Panc1 (cell line): ENCODE measurements around the gene PDE4B. TPM values are rescaled to one million over a fixed set of nuclear protein-coding genes. Genes with fewer than 3 reads are reported as not detected.

Source experiments
- ATAC-seq: fragments of 200-7000 bp; cut with Tn5 transposase; 2 replicates; pipeline ENCODE4 v1.9.1; 2020; ENCODE audit warnings: mild to moderate bottlenecking, moderate library complexity
- BruUV-seq: library from RNA; stranded (reverse); fragments of 400-500 nt; replicated peaks from 2 replicates; lab custom pipeline; 2021; lab: Mats Ljungman, UMichigan
- CTCF ChIA-PET: fragments of 300-600 bp; sonication (Branson Sonifier 250); formaldehyde crosslinking; loops from one replicate; lab custom pipeline; 2022; ENCODE audit warnings: antibody characterized with exemption; lab: Charles Lee
- POLR2A ChIA-PET: fragments of 300-600 bp; sonication (Branson Sonifier 250); formaldehyde crosslinking; loops from one replicate; lab custom pipeline; 2022; ENCODE audit warnings: antibody characterized with exemption; lab: Charles Lee
- DNase-seq: peaks from one replicate; pipeline ENCODE4 v3.0.0-alpha.2; 2010; ENCODE audit warnings: low read depth, low spot score
- H3K27ac ChIP-seq: 2 replicates; pipeline ENCODE4 v1.5.1; 2011; ENCODE audit warnings: mild to moderate bottlenecking, low read length, inconsistent platforms
- H3K27me3 ChIP-seq: fragments of 200-500 bp; sonication (Bioruptor generic); 2 replicates; pipeline ENCODE4 v1.6.0; 2014; ENCODE audit warnings: low read length, inconsistent platforms; ENCODE audit not compliant: control insufficient read depth, insufficient read depth
- H3K36me3 ChIP-seq: fragments of 200-500 bp; sonication (Bioruptor generic); 2 replicates; pipeline ENCODE4 v1.5.1; 2014; ENCODE audit warnings: inconsistent platforms, mild to moderate bottlenecking, low read length, moderate library complexity; ENCODE audit not compliant: control insufficient read depth, insufficient read depth
- H3K4me1 ChIP-seq: 2 replicates; pipeline ENCODE4 v1.5.1; 2011; ENCODE audit warnings: inconsistent platforms, mild to moderate bottlenecking, low read length, moderate library complexity; ENCODE audit not compliant: control insufficient read depth, insufficient read depth
- H3K4me3 ChIP-seq, 2 experiments: 2 replicates each; pipeline ENCODE4 v1.5.1; 2011 to 2012; ENCODE audit warnings: low read depth in 2 of 2, low read length in 2 of 2, mild to moderate bottlenecking in 2 of 2, inconsistent platforms in 1 of 2, moderate library complexity in 1 of 2
- H3K9me3 ChIP-seq: fragments of 200-500 bp; sonication (Bioruptor generic); 2 replicates; pipeline ENCODE4 v1.5.1; 2014; ENCODE audit warnings: low read depth, mild to moderate bottlenecking, inconsistent platforms, low read length, moderate library complexity; ENCODE audit not compliant: control insufficient read depth, insufficient read depth
- POLR2AphosphoS5 ChIP-seq: IDR thresholded peaks from 2 replicates; pipeline ENCODE4 v1.6.1; 2012; ENCODE audit warnings: mild to moderate bottlenecking, low read depth, low read length, moderate library complexity
- SIN3A ChIP-seq: IDR thresholded peaks from 2 replicates; pipeline ENCODE4 v1.6.1; 2012; ENCODE audit warnings: low read depth, mild to moderate bottlenecking, low read length, moderate library complexity, borderline replicate concordance; ENCODE audit not compliant: insufficient read depth
- TCF7L2 ChIP-seq: IDR thresholded peaks from 2 replicates; pipeline ENCODE4 v1.6.1; 2011; ENCODE audit warnings: mild to moderate bottlenecking, low read depth, low read length, inconsistent platforms
- in situ Hi-C: cut with HindIII; loops from 2 replicates; pipeline ENCODE4 v1.10.0; 2016; ENCODE audit warnings: low sequenced_read_pairs, low pct_unique_long_range_greater_than_20kb
- intact Hi-C: fragments of 100-400 bp; cut with micrococcal nuclease; formaldehyde crosslinking; loops from one replicate; pipeline ENCODE4 v1.10.0; 2022; ENCODE audit not compliant: unreplicated experiment
- total RNA-seq: library from RNA; stranded (reverse); gene quantifications from one replicate; pipeline ENCODE4 v1.2.1, GENCODE V29; 2021; ENCODE audit not compliant: unreplicated experiment
- TF ChIP-seq, protein P1 (sequence below), 2 experiments: IDR thresholded peaks; 2 replicates each; pipeline ENCODE4 v1.6.1; 2011 to 2012; ENCODE audit warnings: low read depth in 2 of 2, control low read depth in 1 of 2, low read length in 1 of 2, mild to moderate bottlenecking in 1 of 2, moderate library complexity in 1 of 2; ENCODE audit not compliant: insufficient read depth in 1 of 2
- TF ChIP-seq, protein P2 (sequence below): fragments of 450-650 bp; IDR thresholded peaks from 2 replicates; pipeline ENCODE4 v1.5.1; 2017; ENCODE audit warnings: mild to moderate bottlenecking

Gene PDE4B
- total RNA-seq, 1 experiment from 2014 or later, result 0.26 TPM

DNA sequence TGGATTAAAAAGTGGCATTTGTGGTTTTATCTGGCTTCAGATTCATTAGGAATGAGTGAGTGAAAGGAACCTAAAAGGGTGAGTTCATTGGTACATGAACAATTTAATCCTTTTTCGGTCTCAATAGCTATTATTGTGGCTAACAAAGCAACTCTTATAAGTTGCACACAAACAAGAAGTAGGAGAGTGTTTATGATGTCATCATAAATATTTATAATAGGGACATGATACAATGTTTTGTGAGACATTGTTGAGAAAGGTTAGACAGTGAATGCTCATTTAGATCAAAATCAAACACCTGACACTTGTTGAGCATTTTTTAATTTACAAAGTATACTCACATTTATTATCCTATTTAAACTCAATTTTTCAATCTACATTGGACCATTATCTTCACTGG is 363.4 kb downstream of the PDE4B start:
- ATAC-seq, result no peak
- BruUV-seq, result no TSS peak
- in situ Hi-C loops (no loop called here), intact Hi-C loops (no loop called here)
- no peak for TF ChIP-seq TCF7L2
- TF ChIP-seq SIN3A, result no peak
- TF ChIP-seq, protein P1, sequence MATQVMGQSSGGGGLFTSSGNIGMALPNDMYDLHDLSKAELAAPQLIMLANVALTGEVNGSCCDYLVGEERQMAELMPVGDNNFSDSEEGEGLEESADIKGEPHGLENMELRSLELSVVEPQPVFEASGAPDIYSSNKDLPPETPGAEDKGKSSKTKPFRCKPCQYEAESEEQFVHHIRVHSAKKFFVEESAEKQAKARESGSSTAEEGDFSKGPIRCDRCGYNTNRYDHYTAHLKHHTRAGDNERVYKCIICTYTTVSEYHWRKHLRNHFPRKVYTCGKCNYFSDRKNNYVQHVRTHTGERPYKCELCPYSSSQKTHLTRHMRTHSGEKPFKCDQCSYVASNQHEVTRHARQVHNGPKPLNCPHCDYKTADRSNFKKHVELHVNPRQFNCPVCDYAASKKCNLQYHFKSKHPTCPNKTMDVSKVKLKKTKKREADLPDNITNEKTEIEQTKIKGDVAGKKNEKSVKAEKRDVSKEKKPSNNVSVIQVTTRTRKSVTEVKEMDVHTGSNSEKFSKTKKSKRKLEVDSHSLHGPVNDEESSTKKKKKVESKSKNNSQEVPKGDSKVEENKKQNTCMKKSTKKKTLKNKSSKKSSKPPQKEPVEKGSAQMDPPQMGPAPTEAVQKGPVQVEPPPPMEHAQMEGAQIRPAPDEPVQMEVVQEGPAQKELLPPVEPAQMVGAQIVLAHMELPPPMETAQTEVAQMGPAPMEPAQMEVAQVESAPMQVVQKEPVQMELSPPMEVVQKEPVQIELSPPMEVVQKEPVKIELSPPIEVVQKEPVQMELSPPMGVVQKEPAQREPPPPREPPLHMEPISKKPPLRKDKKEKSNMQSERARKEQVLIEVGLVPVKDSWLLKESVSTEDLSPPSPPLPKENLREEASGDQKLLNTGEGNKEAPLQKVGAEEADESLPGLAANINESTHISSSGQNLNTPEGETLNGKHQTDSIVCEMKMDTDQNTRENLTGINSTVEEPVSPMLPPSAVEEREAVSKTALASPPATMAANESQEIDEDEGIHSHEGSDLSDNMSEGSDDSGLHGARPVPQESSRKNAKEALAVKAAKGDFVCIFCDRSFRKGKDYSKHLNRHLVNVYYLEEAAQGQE (IDR thresholded peaks at IDR 0.05; ENCODE audit: insufficient read depth in 1 of 2, low read depth in 2 of 2, low read length in 1 of 2), result no peak
- TF ChIP-seq POLR2AphosphoS5, result no peak
- TF ChIP-seq, protein P2, sequence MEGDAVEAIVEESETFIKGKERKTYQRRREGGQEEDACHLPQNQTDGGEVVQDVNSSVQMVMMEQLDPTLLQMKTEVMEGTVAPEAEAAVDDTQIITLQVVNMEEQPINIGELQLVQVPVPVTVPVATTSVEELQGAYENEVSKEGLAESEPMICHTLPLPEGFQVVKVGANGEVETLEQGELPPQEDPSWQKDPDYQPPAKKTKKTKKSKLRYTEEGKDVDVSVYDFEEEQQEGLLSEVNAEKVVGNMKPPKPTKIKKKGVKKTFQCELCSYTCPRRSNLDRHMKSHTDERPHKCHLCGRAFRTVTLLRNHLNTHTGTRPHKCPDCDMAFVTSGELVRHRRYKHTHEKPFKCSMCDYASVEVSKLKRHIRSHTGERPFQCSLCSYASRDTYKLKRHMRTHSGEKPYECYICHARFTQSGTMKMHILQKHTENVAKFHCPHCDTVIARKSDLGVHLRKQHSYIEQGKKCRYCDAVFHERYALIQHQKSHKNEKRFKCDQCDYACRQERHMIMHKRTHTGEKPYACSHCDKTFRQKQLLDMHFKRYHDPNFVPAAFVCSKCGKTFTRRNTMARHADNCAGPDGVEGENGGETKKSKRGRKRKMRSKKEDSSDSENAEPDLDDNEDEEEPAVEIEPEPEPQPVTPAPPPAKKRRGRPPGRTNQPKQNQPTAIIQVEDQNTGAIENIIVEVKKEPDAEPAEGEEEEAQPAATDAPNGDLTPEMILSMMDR, result no peak
- H3K4me1 ChIP-seq, result no peaks in the 10 kb centered on the region
- H3K27ac ChIP-seq, result no peak overlapping the region
- H3K9me3 ChIP-seq, result no peaks in the 10 kb centered on the region
- CTCF ChIA-PET, result no interaction called here
- H3K4me3 ChIP-seq, result no peak overlapping the region
- no peaks in the 10 kb centered on the region for H3K27me3 ChIP-seq
- no peak for DNase-seq
- H3K36me3 ChIP-seq, result no peaks in the 10 kb centered on the region
- POLR2A ChIA-PET, result no interaction called here

DNA sequence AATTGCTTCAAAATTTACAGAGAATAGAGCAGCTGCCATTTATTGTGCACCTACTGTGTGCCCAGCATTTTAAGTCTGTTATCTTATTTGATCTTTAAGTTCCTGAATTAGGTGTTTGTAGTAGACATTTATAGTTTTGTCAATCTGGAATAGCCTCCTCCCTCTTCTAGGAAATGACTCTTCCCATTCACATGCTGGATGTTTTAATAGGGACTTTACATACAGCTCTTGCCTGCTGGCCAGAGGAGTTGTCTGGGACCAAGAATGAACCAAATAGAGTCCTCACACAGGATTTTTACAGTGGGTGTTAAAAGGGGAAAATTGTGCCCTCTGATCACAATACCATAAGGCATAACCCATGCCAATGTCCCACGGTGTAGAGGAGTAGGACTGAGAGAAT is 367.1 kb downstream of the PDE4B start:
- in situ Hi-C loops, result no loop called here
- TF ChIP-seq, protein P1 (IDR thresholded peaks at IDR 0.05; ENCODE audit: insufficient read depth in 1 of 2, low read depth in 2 of 2, low read length in 1 of 2), result no peak
- TF ChIP-seq TCF7L2 (no peak), SIN3A (no peak)
- TF ChIP-seq, protein P2, result no peak
- intact Hi-C loops, result no loop called here
- ChIA-PET CTCF (interaction anchor here (0.6 kb wide), 1 partner anchor 394 kb away, joined by 3 read pairs; no protein-coding TSS in a partner anchor), POLR2A (no interaction called here)
- no peak for DNase-seq
- no peaks in the 10 kb centered on the region for H3K27me3 ChIP-seq
- H3K36me3 ChIP-seq, result no peaks in the 10 kb centered on the region
- ATAC-seq, result no peak
- BruUV-seq, result no TSS peak
- no peak overlapping the region for H3K4me3 ChIP-seq
- H3K4me1 ChIP-seq, result no peaks in the 10 kb centered on the region
- H3K9me3 ChIP-seq, result no peaks in the 10 kb centered on the region
- no peak overlapping the region for H3K27ac ChIP-seq
